Measurements from ENCODE around the gene HBE1.
"Not testable (repeated sequence)": the region's sequence is repeated elsewhere in the genome, so short reads cannot be mapped to it uniquely, and the experiment has no call there.

DNA sequence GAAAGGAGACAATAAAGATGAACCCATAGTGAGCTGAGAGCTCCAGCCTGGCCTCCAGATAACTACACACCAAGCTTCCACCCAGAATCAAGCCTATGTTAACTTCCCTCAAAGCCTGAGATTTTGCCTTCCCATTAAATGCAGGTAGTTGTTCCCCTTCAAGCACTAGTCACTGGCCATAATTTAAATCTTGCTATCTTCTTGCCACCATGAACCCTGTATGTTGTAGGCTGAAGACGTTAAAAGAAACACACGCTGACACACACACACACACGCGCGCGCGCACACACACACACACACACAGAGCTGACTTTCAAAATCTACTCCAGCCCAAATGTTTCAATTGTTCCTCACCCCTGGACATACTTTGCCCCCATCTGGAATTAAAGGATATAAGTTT is 21.2 kb downstream of the HBE1 start:
- TF ChIP-seq CTCF, POLR2A (IDR thresholded peaks at IDR 0.05): not testable (repeated sequence)
